Uterus (tissue), 2 donors: Measurements from ENCODE around the gene C3orf62.

Source experiments
- POLR2A ChIP-seq, 2 donors: fragments of 450-650 bp; IDR thresholded peaks; one replicate each; pipeline ENCODE4 v1.6.1; 2016; ENCODE audit warnings: antibody characterized with exemption in 2 of 2, mild to moderate bottlenecking in 1 of 2, moderate library complexity in 1 of 2
- TF ChIP-seq, protein P1 (sequence below), 4 experiments: fragments of 200-600 bp in 2 of 4; fragments of 450-650 bp in 2 of 4; sonication (generic) in 2 of 4; IDR thresholded peaks; one replicate each; pipeline ENCODE4 v1.5.1; 2016 to 2019; ENCODE audit warnings: antibody characterized with exemption in 4 of 4, mild to moderate bottlenecking in 2 of 4, moderate library complexity in 1 of 4

DNA sequence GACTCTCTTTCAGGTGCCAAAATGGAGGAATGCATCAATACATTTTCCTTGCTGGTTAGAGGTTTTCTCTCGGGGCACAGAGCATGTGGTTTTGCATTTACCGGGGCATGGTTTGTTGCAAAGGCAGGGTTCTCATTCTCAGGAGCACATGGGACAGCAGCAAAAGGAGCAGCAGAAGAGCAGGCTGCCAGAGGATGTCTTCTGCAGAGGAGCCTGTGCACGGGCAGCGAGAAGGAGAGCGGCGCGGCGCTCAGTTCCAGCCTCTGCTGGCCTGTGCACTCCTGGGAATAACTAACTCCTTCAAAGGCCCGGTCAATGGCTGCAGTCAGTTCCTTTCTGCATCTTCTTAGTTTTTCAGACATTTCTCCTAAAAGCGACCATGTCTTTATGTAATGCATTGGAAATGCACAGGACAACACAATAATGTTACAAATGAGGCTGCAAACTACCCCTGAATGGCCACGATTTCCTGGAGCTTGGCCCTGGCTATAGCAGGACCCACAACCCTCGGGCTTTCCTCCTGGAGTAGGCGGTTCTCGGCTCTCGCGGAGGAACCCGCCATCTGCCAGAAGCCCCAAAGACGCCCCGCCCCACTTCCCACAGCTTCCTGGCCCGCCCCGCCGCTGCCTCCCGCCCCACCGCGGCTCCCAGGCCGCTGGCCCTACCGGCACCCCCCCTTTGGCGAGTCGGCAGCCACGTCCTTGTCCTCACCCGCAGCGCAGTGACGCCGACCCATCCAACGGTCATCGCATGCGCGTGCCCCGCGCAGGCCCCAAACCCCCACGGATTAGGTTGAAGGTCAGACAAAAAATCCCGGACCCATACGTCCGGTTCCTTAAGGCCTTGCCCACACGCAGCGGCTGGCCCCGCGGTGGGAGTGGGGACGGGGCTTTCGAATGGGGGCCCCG is at the start of gene C3orf62:
- TF ChIP-seq, protein P1, sequence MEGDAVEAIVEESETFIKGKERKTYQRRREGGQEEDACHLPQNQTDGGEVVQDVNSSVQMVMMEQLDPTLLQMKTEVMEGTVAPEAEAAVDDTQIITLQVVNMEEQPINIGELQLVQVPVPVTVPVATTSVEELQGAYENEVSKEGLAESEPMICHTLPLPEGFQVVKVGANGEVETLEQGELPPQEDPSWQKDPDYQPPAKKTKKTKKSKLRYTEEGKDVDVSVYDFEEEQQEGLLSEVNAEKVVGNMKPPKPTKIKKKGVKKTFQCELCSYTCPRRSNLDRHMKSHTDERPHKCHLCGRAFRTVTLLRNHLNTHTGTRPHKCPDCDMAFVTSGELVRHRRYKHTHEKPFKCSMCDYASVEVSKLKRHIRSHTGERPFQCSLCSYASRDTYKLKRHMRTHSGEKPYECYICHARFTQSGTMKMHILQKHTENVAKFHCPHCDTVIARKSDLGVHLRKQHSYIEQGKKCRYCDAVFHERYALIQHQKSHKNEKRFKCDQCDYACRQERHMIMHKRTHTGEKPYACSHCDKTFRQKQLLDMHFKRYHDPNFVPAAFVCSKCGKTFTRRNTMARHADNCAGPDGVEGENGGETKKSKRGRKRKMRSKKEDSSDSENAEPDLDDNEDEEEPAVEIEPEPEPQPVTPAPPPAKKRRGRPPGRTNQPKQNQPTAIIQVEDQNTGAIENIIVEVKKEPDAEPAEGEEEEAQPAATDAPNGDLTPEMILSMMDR (IDR thresholded peaks at IDR 0.05), result no peak
- peak in 1 of 2 donors; percentile 57 for TF ChIP-seq POLR2A (IDR thresholded peaks at IDR 0.05)
